DMS 273 (cell line): ENCODE results near the gene RUFY1.
A peak's percentile ranks its signal among the peaks of the same experiment; 100 is the strongest.

Source experiments
- DNase-seq: peaks from one replicate; lab custom pipeline; 2025; ENCODE audit not compliant: unreplicated experiment; lab: John Stamatoyannopoulos, UW

RUFY1 gene

GRCh38 chr5:179601871-179602625, 51.7 kb downstream of the RUFY1 start:
- DNase-seq, result no peak

DNA sequence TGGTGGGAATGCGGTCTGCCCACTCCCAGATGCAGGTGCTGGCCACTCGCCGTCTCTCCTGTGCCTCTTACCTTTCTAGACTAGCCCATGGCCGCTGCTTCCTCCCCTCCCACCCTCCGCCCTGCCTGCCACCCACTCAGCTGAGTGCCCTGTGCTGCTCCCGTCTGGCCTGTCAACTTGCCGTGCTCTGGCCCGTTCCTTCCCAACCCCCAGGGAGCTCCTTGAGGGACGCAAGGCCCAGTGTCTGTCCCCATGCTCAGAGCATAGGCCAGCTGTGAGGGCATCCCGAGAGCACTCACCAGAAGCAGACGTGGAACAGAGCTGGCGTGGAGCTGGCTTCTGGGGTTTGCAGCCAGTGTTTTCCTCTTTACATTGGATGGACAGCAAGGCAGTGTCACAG, 53.0 kb downstream of the RUFY1 start:
- no peak for DNase-seq

DNA sequence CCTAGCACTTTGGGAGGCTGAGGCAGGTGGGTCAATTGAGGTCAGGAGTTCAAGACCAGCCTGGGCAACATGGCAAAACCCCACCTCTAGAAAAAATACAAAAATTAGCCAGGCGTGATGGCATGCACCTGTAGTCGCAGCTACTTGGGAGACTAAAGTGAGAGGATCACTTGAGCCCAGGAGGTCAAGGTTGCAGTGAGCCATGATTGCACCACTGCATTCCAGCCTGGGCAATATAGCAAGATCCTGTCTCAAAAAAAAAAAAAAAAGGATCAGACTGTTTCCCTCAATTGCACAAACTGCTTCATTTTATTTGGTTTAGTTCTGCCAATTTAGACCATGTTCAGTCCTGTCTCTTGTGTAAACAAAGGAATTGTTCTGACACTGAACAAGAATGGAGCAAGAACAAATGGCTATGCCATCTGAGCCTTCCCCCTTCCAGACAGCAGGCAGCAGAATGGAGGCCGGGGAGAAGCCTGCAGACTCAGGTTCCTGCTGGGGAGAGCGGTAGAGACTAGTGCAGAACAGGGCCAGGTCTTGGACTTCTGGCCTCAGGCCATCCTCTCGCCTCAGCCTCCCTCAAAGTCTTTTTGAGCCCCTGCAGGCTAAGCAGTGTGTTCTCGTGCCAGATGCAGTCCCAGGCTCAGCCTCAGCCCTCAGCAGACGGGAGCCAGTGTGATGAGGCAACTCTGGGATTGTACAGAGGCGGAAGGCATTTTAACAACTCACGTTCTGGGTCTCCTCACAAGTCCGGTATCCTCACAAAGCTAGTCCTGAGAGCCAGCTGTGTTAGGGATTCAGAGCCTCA, 54.9 kb downstream of the RUFY1 start:
- peak; percentile 64 for DNase-seq

DNA sequence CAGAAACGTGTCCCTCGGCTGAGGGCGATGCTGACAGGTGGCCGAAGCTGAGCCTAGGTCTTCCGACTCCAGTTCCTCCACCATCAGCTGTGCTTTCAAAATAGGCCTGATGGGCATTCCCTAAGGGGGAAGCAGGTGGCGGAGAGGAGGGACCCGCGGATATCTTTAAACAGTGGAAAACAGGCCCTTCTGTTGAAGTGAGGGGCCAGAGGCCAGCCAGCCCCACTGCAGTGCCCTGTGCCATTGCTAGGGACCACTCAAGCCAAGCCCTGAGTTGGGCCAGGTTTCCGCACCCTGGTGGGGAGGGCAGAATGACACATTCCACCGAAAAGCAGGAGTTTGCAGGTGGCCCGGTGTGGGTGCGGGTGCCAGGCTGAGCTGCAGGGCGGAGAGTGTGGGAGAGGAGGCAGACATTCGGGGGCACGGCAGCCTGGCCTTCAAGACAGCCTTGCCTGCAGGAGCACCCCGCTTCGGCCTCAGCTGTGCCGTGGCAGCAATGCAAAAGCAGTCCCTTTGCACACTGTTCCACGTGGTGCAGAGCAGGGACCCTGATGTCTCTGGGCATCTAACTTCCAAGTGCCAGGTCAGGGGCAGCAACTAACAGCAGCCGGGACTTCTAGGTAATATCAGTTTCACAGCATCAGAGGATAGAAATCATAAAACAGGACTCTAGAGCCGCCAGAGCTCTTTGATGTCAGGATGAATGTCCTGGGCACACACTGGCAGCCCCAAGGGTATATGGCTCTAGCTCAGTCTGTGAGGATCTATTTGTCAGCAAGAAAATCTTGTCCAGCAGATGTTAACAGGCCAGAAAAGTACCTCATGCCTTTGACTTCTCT, 55.9 kb downstream of the RUFY1 start:
- peak; percentile 74 for DNase-seq

- DNase-seq, result no peak
Observed at GRCh38 chr5:179606910-179607159, 56.5 kb downstream of the RUFY1 start.

DNA sequence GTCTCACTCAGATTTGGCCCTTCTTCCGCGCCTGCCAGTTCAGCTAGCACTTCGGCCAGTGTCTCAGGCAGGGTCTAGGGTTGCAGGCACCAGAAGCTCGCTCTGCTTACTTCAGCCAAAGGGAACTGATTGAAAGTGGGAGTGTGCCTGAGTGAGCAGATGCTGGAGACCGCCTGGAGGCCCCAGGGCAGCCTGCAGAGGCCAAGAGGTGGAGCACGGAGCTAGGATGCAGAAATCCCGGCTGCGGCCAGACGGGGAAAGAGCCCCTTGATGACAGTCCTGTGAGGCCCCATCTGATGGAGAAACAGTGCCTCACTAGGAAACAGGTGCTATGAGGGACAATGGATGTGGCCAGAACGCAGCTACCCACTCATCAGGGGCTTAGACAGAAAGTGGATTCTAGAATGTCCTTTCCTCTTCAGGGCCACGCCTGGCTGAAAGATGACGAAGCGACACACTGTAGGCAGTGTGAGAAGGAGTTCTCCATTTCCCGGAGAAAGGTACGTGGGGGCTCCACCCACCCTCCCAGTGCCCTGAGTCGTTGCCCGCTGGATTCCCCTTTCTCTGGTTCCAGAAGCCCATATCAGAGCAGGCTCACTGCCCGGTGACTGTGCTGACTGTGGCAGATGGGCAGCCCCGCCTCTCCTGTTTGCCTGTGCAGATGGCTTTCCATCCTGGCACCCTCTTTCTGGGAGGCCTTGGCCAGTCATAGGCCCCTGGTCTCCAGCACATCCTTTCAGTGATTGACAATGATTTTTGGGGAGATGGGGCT, 57.0 kb downstream of the RUFY1 start:
- peak; percentile 96 for DNase-seq

DNA sequence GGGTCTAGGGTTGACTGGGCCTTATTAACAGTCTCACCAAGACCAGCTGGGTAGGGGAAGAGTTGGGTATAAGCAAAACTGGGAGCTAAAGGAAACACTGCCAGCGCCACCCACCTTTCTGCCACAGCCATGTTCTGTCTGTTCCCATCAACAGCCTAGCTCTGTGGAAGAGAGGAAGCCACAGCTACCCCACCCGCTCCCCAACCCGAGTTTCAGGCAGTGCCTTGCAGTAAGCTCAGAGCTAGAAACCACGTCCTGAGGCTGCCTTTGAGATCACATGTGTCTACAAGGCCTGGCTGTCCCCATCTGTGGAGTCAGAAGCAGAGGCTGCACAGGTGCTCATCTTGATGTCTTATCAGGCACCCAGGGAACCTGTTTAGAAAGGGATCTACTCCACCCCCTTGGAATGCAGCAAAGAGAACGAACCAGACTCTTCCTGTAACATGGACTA, 57.8 kb downstream of the RUFY1 start:
- DNase-seq, result peak; percentile 71

- peak; percentile 56 for DNase-seq
Observed at GRCh38 chr5:179609834-179610108, 59.4 kb downstream of the RUFY1 start.

GRCh38 chr5:179610109-179610902, 60.0 kb downstream of the RUFY1 start:
- peak; percentile 73 for DNase-seq

DNA sequence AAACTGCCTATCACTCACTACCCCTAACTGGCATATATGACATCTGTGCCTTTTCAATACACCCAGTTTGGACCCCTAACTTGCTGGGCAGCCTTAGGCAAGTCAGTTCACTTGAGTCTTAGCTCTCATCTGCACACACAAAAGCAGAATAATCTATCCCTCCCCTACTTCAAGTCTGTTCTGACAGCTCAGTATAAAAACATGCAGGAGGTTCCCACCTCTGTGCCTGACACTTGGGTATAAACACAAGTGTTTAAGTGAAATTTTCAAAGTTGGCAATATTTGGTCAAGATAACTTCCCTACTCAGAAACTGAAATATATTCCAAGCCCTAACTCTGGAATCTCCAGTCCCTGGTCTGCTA, 60.5 kb downstream of the RUFY1 start:
- DNase-seq, result peak; percentile 60

- DNase-seq, result peak; percentile 69
Observed at GRCh38 chr5:179612577-179613459, 62.5 kb downstream of the RUFY1 start.

- DNase-seq, result peak; percentile 50
Observed at GRCh38 chr5:179613460-179614071, 63.2 kb downstream of the RUFY1 start.

DNA sequence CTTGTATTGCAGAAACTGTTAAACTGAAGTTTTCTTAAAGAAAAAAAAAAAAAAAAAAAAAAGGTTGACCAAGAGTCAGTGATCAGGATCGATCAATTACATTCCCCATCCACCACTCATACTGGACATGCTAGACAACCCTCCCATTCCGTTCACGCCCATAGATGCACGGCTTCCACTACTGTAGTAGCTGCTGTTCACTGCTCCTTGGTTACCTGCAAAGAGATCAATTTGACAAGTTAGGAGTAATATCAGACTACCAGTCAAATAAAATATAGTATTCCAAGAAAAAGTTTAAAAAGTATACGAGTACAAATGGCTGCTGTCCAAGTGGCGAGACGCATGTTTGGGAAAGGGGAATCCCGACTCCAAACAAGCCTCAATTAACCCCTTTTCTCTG, 64.4 kb downstream of the RUFY1 start:
- no peak for DNase-seq

DNA sequence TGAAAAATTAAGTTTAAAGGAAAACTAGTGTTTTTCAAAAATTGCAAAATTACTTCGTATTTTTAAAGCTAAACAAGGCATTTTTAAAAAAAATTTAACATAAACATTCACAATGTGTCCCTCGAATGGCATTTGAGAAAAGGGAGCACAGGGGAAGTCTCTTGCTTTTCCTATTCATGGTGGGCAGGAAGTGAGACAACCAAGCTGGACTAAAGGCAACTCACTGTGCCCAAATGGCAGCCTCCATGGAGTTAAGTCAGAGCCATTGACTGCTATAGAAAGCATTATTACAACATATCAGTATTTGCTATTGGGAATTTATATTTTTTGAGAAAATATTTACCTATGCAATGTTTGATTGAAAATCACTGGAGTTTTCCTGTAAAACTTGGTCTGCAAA, 64.8 kb downstream of the RUFY1 start:
- no peak for DNase-seq

DNA sequence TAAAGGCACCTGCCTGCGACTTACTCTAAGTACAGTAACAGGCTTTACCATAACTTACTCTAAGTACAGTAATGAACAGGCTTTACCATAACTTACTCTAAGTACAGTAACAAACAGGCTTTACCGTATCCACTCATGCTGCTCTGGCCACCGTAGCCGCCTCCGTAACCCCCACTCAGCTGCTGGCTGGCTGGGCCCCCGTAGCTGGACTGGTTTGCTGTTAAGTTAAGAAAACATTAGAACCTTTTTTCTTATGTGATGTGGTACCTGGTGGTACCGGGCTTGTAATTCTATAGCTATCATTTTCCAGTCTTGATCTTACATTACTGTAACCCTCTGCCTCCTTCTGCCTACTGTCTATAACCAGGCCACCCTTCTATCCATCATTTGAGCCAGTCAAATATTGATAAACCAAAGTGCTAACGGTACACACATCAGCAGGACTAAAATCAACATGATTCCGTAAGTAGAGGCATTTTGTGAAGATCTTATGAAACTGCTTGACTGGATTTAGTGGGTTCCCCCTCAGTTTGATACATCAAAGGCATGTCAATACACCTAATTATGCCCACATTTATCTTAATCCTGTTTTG, 65.7 kb downstream of the RUFY1 start:
- DNase-seq, result no peak

- DNase-seq, result no peak
Observed at GRCh38 chr5:179617930-179618329, 67.6 kb downstream of the RUFY1 start.

- peak; percentile 29 for DNase-seq
Observed at GRCh38 chr5:179618923-179619554, 68.7 kb downstream of the RUFY1 start.

DNA sequence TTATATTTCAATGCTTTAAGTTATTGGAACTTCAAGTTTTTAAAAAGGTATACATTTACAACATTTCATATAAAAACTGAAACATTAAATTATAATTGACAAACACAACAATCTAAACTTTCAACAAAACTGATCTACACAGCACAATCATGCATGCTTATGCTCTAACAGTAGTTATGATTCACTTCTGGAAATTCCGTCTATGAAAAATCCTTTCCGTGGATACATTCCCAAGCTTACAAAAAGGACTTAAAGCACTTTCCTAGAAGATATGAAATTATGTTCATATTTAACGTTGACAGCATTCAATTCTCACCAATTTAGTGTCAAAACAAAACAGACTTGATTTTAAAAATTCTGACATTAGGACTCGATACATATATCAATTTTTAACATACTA, 69.4 kb downstream of the RUFY1 start:
- DNase-seq, result no peak
